Fibroblast of lung (primary cell): ENCODE measurements around the gene HMGCS2. TPM values are rescaled to one million over a fixed set of nuclear protein-coding genes. Genes with fewer than 3 reads are reported as not detected.
A peak's percentile ranks its signal among the peaks of the same experiment; 100 is the strongest.

ENCODE experiments used
- DNase-seq, 2 donors: peaks; one replicate each; pipeline versions ENCODE4 v3.0.0 to v3.0.0-alpha.2; 2010; ENCODE audit warnings: low read depth in 2 of 2
- H2AFZ ChIP-seq: 2 replicates; pipeline ENCODE4 v1.5.1; 2012; ENCODE audit warnings: low read length, control low read depth, inconsistent platforms
- H3K27ac ChIP-seq: 2 replicates; pipeline ENCODE4 v1.5.1; 2011; ENCODE audit warnings: low read length, control low read depth; ENCODE audit not compliant: insufficient read depth
- H3K27me3 ChIP-seq: 2 replicates; pipeline ENCODE4 v1.5.1; 2011; ENCODE audit warnings: mild to moderate bottlenecking, low read length; ENCODE audit not compliant: control insufficient read depth, insufficient read depth
- H3K36me3 ChIP-seq: 2 replicates; pipeline ENCODE4 v1.5.1; 2011; ENCODE audit warnings: low read length; ENCODE audit not compliant: control insufficient read depth, insufficient read depth
- H3K4me1 ChIP-seq: 2 replicates; pipeline ENCODE4 v1.5.1; 2011; ENCODE audit warnings: low read length; ENCODE audit not compliant: control insufficient read depth, insufficient read depth; ENCODE audit errors: extremely low read depth
- H3K4me2 ChIP-seq: 2 replicates; pipeline ENCODE4 v1.5.1; 2011; ENCODE audit warnings: low read length, control low read depth; ENCODE audit not compliant: insufficient read depth; ENCODE audit errors: extremely low read depth
- H3K4me3 ChIP-seq, 4 experiments: fragments of 200-600 bp in 1 of 4; sonication (generic) in 1 of 4; replicated peaks in 1 of 4; 2 replicates each; pipeline ENCODE4 v1.5.1; 2011 to 2016; ENCODE audit warnings: low read length in 4 of 4, low read depth in 3 of 4, mild to moderate bottlenecking in 3 of 4, control low read depth in 2 of 4, inconsistent platforms in 1 of 4, mixed read lengths in 1 of 4; ENCODE audit not compliant: insufficient read depth in 1 of 4; ENCODE audit errors: control extremely low read depth in 1 of 4
- H3K79me2 ChIP-seq: 2 replicates; pipeline ENCODE4 v1.5.1; 2012; ENCODE audit warnings: mild to moderate bottlenecking, low read length, inconsistent platforms; ENCODE audit not compliant: control insufficient read depth, insufficient read depth
- H3K9ac ChIP-seq: 2 replicates; pipeline ENCODE4 v1.5.1; 2011; ENCODE audit warnings: mild to moderate bottlenecking, low read length, control low read depth; ENCODE audit not compliant: insufficient read depth
- H3K9me3 ChIP-seq: 2 replicates; pipeline ENCODE4 v1.5.1; 2012; ENCODE audit warnings: low read depth, low read length; ENCODE audit not compliant: control insufficient read depth, insufficient read depth
- H4K20me1 ChIP-seq: 2 replicates; pipeline ENCODE4 v1.5.1; 2011; ENCODE audit warnings: low read length; ENCODE audit not compliant: control insufficient read depth, insufficient read depth; ENCODE audit errors: extremely low read depth
- CTCF ChIP-seq, 2 donors: IDR thresholded peaks in 1 of 2; conservative IDR thresholded peaks in 1 of 2; 1 replicate in 1 of 2; 2 replicates in 1 of 2; pipeline ENCODE4 v1.5.1; 2011 to 2012; ENCODE audit warnings: low read length in 2 of 2, control low read depth in 1 of 2, inconsistent platforms in 1 of 2, low read depth in 1 of 2, mild to moderate bottlenecking in 1 of 2
- EZH2 ChIP-seq: IDR thresholded peaks from 2 replicates; pipeline ENCODE4 v1.5.1; 2012; ENCODE audit warnings: low read length, control low read depth, mild to moderate bottlenecking; ENCODE audit errors: missing control alignments
- polyA plus RNA-seq, 2 donors: library from polyadenylated mRNA; depleted of rRNA in 1 of 2; stranded (reverse) in 1 of 2; unstranded in 1 of 2; fragments of >200 nt; gene quantifications; 2 replicates each; pipeline ENCODE4 v1.2.1, GENCODE V29; 2011 to 2012; ENCODE audit warnings: missing spikeins in 1 of 2
- total RNA-seq: library from RNA; depleted of rRNA; stranded (reverse); fragments of >200 nt; gene quantifications from 2 replicates; pipeline ENCODE4 v1.2.1, GENCODE V29; 2014

HMGCS2 gene
- total and polyA plus RNA-seq, 2 donors (not counting 1 experiment from before 2014, with no cell fraction given) = not detected

- H3K27ac ChIP-seq = no peak overlapping the region
- no peaks in the 10 kb centered on the region for H3K27me3 ChIP-seq
- H3K4me2 ChIP-seq = no peak overlapping the region
- H2AFZ ChIP-seq = no peak overlapping the region
- no peak for DNase-seq
- H3K9me3 ChIP-seq = no peaks in the 10 kb centered on the region
- H3K4me3 ChIP-seq = no peak overlapping the region
- no peak overlapping the region for H3K9ac ChIP-seq
- no peaks in the 10 kb centered on the region for H4K20me1 ChIP-seq
- H3K36me3 ChIP-seq = no peaks in the 10 kb centered on the region
- H3K4me1 ChIP-seq = no peaks in the 10 kb centered on the region
- TF ChIP-seq CTCF (conservative IDR thresholded peaks at IDR 0.05 in 1 of 2, IDR thresholded peaks at IDR 0.05 in 1 of 2; ENCODE audit: low read depth in 1 of 2, low read length in 2 of 2) (no peak), EZH2 (no peak)
- no peaks in the 10 kb centered on the region for H3K79me2 ChIP-seq
These were observed 23.7 kb downstream of the HMGCS2 start for GRCh38 chr1:119745034-119745433.

- H3K27ac ChIP-seq = no peak overlapping the region
- no peaks in the 10 kb centered on the region for H3K9me3 ChIP-seq
- no peaks in the 10 kb centered on the region for H3K79me2 ChIP-seq
- no peak overlapping the region for H3K4me3 ChIP-seq
- DNase-seq = no peak
- TF ChIP-seq CTCF (conservative IDR thresholded peaks at IDR 0.05 in 1 of 2, IDR thresholded peaks at IDR 0.05 in 1 of 2; ENCODE audit: low read depth in 1 of 2, low read length in 2 of 2) = no peak
- no peak for TF ChIP-seq EZH2
- no peaks in the 10 kb centered on the region for H3K27me3 ChIP-seq
- no peak overlapping the region for H3K9ac ChIP-seq
- H3K4me2 ChIP-seq = no peak overlapping the region
- H3K4me1 ChIP-seq = no peaks in the 10 kb centered on the region
- H4K20me1 ChIP-seq = no peaks in the 10 kb centered on the region
- no peaks in the 10 kb centered on the region for H3K36me3 ChIP-seq
- no peak overlapping the region for H2AFZ ChIP-seq
These were observed 24.1 kb downstream of the HMGCS2 start for GRCh38 chr1:119744598-119744942.

DNA sequence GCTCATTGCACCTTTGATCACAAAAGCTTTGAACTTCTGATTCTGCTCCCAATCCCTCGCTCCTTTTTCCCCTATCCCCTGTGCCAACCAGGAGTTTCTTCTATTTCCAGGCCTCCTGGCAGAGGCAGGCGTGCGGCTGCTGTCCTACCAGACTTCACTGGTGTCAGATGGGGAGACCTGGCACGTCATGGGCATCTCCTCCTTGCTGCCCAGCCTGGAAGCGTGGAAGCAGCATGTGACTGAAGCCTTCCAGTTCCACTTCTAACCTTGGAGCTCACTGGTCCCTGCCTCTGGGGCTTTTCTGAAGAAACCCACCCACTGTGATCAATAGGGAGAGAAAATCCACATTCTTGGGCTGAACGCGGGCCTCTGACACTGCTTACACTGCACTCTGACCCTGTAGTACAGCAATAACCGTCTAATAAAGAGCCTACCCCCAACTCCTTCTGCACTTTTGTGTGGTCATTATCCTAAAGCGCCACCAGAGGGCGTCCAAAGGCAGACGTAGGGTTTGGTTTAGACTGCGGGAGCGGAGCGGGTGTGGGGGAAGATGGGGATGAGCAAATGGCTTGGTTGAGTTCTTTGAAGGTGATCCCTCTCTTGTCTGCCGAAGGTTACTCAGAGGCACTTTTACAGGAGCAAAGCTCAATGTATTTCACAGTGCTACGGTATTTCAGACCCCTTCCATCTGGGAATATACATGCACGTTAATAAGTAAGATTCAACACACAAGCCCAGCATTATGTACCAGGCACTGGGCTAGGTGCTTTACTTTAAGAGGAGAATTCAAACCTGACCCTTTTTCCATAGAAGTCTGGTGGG is 24.7 kb downstream of the HMGCS2 start:
- H3K79me2 ChIP-seq = no peaks in the 10 kb centered on the region
- no peak overlapping the region for H3K27ac ChIP-seq
- no peaks in the 10 kb centered on the region for H4K20me1 ChIP-seq
- peak; percentile 53 to 79 for DNase-seq
- TF ChIP-seq CTCF (conservative IDR thresholded peaks at IDR 0.05 in 1 of 2, IDR thresholded peaks at IDR 0.05 in 1 of 2; ENCODE audit: low read depth in 1 of 2, low read length in 2 of 2) (peak; percentile 78 to 85), EZH2 (no peak)
- H3K4me1 ChIP-seq = no peaks in the 10 kb centered on the region
- no peak overlapping the region for H2AFZ ChIP-seq
- no peak overlapping the region for H3K4me2 ChIP-seq
- H3K9ac ChIP-seq = no peak overlapping the region
- H3K9me3 ChIP-seq = no peaks in the 10 kb centered on the region
- no peak overlapping the region for H3K4me3 ChIP-seq
- no peaks in the 10 kb centered on the region for H3K36me3 ChIP-seq
- no peaks in the 10 kb centered on the region for H3K27me3 ChIP-seq
